NCI-H146 treated with DMSO at 0.1 percent for 48 hours (cell line): ENCODE results near the gene CSK.
"Not testable (repeated sequence)": the region's sequence is repeated elsewhere in the genome, so short reads cannot be mapped to it uniquely, and the experiment has no call there.

Source experiments
- DNase-seq: peaks from one replicate; lab custom pipeline; 2025; ENCODE audit not compliant: unreplicated experiment; lab: John Stamatoyannopoulos, UW

The CSK gene

GRCh38 chr15:74781431-74782258 lies at the start of gene CSK:
CSK (plus strand) TSS chr15:74782080; CDS start chr15:74798298, 16,218 bp downstream.
- DNase-seq, result no peak

GRCh38 chr15:74732846-74733245 lies 49.0 kb upstream of the CSK start:
- DNase-seq, result no peak

DNA sequence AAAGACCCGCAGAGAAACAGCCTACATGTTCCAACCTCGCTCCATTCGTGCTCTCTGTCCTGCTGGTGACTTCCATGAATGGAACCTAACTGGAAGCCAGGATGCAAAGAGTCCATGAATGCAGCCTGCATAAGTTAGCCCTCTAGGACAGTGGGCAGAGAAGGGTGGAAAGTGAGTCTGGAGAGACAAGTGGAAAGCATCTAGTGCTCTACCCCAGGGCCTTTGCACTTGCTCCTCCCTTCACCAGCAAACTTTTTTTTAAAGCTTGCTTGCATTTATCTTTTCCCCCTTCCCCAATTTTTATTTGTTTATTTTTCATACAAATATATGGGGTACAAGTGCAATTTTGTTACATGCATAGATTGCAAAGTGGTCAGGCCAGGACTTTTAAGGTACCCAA lies 48.6 kb upstream of the CSK start:
- DNase-seq, result no peak

GRCh38 chr15:74735305-74735704 lies 46.6 kb upstream of the CSK start:
- DNase-seq, result no peak

- DNase-seq, result not testable (repeated sequence)
These were observed 43.6 kb upstream of the CSK start for GRCh38 chr15:74738239-74738638.

DNA sequence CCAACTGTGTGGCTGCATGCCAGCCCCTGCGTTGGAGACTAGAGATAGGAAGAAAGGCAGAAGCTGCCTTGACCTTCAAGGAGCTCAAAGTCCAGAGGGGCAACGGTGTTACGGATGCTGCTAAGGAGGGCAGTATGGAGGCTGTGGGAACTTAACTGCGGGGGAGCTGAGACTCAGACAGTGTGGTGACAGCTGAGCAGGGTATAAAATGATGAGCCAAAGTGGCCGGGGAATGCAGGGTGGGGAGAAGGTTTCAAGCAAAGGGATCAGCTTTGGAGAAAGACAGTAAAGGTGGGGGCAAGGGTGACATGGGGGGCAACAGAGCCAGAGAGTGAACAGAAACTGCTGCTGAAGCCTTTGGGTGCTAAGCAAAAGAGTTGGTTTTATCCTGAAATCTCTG lies 39.5 kb upstream of the CSK start:
- DNase-seq, result no peak

GRCh38 chr15:74746389-74746788 lies 35.5 kb upstream of the CSK start:
- no peak for DNase-seq

- DNase-seq, result no peak
These were observed 33.4 kb upstream of the CSK start, which contains the start of gene CYP1A2 for GRCh38 chr15:74748322-74748946. CYP1A2 (plus strand) TSS chr15:74748845; CDS start chr15:74749739, 894 bp downstream.

DNA sequence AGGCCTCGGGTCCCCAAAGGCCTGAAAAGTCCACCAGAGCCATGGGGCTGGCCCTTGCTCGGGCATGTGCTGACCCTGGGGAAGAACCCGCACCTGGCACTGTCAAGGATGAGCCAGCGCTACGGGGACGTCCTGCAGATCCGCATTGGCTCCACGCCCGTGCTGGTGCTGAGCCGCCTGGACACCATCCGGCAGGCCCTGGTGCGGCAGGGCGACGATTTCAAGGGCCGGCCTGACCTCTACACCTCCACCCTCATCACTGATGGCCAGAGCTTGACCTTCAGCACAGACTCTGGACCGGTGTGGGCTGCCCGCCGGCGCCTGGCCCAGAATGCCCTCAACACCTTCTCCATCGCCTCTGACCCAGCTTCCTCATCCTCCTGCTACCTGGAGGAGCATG lies 32.0 kb upstream of the CSK start:
- DNase-seq, result no peak

DNA sequence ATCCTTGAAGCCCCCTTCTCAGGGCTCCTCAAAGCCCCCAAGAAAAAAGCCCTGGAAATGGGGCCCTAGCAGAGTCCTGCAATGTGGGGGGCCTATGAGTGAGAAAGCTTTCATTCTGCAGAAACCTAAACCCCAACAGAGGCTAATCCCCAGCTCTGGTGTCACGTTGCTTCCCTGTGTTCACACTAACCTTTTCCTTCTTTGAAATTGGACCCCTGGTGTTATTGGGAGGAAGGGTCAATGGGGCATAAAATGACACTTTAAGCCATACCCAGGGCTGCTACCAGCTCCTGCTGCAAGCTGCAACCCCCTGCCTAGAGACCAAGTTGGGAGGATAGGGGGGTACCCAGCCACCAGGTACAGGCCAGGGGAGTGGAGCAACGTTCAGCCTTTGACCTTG lies 31.1 kb upstream of the CSK start:
- DNase-seq, result no peak

GRCh38 chr15:74752011-74752410 lies 29.9 kb upstream of the CSK start:
- DNase-seq, result no peak

GRCh38 chr15:74752531-74752930 lies 29.3 kb upstream of the CSK start:
- DNase-seq, result no peak

DNA sequence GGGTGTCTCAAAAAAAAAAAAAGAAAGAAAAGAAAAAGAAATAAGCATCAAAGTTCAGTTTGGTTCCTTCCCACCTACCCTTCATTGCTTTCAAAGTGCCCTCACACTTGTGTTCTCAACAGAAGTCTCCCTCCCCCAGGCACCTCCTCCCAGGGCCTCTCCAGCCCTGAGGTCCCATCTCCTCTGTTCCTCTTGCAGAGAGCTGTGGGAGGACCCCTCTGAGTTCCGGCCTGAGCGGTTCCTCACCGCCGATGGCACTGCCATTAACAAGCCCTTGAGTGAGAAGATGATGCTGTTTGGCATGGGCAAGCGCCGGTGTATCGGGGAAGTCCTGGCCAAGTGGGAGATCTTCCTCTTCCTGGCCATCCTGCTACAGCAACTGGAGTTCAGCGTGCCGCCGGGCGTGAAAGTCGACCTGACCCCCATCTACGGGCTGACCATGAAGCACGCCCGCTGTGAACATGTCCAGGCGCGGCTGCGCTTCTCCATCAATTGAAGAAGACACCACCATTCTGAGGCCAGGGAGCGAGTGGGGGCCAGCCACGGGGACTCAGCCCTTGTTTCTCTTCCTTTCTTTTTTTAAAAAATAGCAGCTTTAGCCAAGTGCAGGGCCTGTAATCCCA lies 27.2 kb upstream of the CSK start:
- no peak for DNase-seq

- DNase-seq, result no peak
These were observed 23.1 kb upstream of the CSK start for GRCh38 chr15:74758736-74759135.

- DNase-seq, result no peak
These were observed 19.1 kb upstream of the CSK start for GRCh38 chr15:74762791-74763150.

DNA sequence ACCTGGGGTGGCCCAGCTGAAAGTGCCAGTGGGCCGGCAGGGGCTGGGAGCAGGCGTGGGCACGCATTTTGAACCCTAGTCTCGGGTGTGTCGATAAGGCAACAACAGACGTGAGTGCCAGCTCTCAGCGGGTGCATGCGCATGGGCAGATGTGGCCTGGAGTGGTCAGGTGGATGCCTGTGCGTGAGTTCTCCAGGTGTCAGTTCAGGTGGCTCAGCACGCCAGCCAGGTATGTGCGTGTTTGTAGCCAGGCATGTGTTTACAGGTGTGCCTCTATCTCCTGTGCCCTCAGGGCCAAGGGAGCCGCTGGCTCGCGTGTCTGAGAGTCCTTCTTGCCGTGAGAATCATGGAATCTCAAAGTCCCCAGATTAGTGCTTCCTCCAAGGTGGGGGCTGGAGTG lies 18.5 kb upstream of the CSK start:
- DNase-seq, result no peak

DNA sequence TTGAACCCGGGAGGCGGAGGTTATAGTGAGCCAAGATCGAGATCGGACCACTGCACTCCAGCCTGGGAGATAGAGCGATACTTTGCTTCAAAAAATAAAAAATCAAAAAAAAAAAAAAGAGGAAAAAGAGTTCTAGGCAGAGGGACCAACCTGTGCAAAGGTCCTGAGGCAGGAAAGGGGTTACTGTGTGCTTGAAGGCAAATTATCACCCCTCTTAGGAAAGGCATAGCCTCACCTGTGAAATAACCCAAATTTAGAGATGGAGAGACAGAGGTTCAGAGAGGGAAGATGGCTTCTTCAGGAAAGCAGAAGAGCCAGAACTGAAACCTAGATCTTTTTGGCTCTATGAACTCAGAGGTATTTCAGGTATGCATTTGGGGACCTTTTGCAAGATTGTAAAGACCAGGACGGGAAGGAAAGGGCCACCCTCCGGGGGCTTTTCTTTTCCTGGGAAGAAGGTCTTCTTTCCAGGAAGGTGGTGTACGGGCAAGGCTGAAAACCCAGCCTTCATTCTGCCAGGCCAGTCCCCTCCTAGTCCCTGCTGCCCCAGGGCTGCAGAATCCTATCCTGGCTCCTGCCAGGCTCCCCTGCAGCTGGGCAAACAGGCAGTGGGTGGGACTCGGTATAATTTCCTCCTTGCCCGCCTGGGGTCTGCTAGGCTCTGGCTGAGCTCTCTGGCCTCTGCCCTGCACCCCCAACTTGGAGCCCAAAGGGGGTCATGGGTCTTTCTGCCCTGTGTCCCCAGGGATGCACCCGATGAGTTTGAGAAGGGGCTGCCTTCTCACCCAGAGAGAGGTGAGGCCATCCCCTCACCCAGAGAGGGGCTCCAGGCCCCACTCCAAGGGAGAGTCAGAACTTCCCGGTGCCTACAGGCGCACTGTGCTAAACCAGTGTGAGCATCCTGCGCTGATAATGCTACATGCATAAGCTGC lies 14.4 kb upstream of the CSK start:
- no peak for DNase-seq

GRCh38 chr15:74768099-74768770 lies 13.6 kb upstream of the CSK start:
- DNase-seq, result no peak

- DNase-seq, result no peak
These were observed 13.0 kb upstream of the CSK start for GRCh38 chr15:74768771-74769342.

DNA sequence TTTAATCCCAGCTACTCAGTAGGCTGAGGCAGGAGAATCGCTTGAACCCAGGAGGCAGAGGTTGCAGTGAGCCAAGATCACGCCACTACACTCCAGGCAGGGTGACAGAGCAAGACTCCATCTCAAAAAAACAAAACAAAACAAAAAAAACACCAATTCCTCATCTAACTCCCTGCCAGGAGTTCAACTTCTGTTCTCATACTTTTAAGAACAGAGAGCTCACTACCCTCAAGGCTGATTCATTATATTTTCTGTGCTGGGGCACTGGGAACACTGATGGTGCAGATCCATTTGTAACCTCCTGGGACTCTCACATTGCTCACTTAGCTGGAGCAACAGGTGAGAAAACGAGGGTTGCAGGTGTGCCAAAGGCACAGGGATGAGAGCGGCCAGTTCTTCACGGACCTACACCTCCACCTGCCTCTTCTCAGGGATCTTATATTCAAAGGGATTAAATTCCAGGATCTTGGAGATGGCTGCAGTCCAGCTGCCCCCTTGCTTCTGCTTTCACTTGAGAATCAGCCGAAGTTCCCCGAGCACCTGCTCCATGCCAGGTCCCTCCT lies 12.3 kb upstream of the CSK start:
- DNase-seq, result no peak
